Measurements from ENCODE around the gene KRTAP4-7.
"Not testable (repeated sequence)": the region's sequence is repeated elsewhere in the genome, so short reads cannot be mapped to it uniquely, and the experiment has no call there.

KRTAP4-7 gene

GRCh38 chr17:41084100-41084856 is at the start of gene KRTAP4-7:
Gene KRTAP4-7, plus strand, starts transcription at chr17:41084150. Its CDS starts 57 bp downstream, at chr17:41084207.
- in situ Hi-C loops (cut with HindIII; ENCODE audit: low sequenced_read_pairs): not testable (repeated sequence)

- in situ Hi-C loops (cut with HindIII; ENCODE audit: low sequenced_read_pairs): not testable (repeated sequence)
Measured at GRCh38 chr17:41034346-41034935, 49.5 kb upstream of the KRTAP4-7 start, which contains the start of gene KRTAP1-3. Gene KRTAP1-3, minus strand, starts transcription at chr17:41034874. Its CDS starts 53 bp downstream, at chr17:41034821.

GRCh38 chr17:41037853-41038350 is 46.0 kb upstream of the KRTAP4-7 start:
- in situ Hi-C loops (cut with HindIII; ENCODE audit: low sequenced_read_pairs): no loop called here

GRCh38 chr17:41040783-41041571 is 43.0 kb upstream of the KRTAP4-7 start, which contains the start of gene KRTAP1-1:
Gene KRTAP1-1, minus strand, starts transcription at chr17:41041450. Its CDS starts 53 bp downstream, at chr17:41041397.
- in situ Hi-C loops (cut with HindIII; ENCODE audit: low sequenced_read_pairs): not testable (repeated sequence)

- in situ Hi-C loops (cut with HindIII; ENCODE audit: low sequenced_read_pairs): no loop called here
Measured at GRCh38 chr17:41042953-41043352, 41.0 kb upstream of the KRTAP4-7 start.

- in situ Hi-C loops (cut with HindIII; ENCODE audit: low sequenced_read_pairs): not testable (repeated sequence)
Measured at GRCh38 chr17:41046735-41047465, 37.0 kb upstream of the KRTAP4-7 start, which contains the start of gene KRTAP2-1. Gene KRTAP2-1, minus strand, starts transcription at chr17:41047316. Its CDS starts 49 bp downstream, at chr17:41047267.

- in situ Hi-C loops (cut with HindIII; ENCODE audit: low sequenced_read_pairs): no loop called here
Measured at GRCh38 chr17:41048441-41048840, 35.5 kb upstream of the KRTAP4-7 start.

GRCh38 chr17:41049110-41049509 is 34.8 kb upstream of the KRTAP4-7 start:
- in situ Hi-C loops (cut with HindIII; ENCODE audit: low sequenced_read_pairs): no loop called here

GRCh38 chr17:41052566-41052965 is 31.4 kb upstream of the KRTAP4-7 start:
- in situ Hi-C loops (cut with HindIII; ENCODE audit: low sequenced_read_pairs): no loop called here

GRCh38 chr17:41054025-41054424 is 29.9 kb upstream of the KRTAP4-7 start:
- in situ Hi-C loops (cut with HindIII; ENCODE audit: low sequenced_read_pairs): no loop called here

- in situ Hi-C loops (cut with HindIII; ENCODE audit: low sequenced_read_pairs): not testable (repeated sequence)
Measured at GRCh38 chr17:41054556-41054955, 29.4 kb upstream of the KRTAP4-7 start.

GRCh38 chr17:41055130-41055529 is 28.8 kb upstream of the KRTAP4-7 start, which contains the start of gene KRTAP2-2:
Gene KRTAP2-2, minus strand, starts transcription at chr17:41055230. Its CDS starts 19 bp downstream, at chr17:41055211.
- in situ Hi-C loops (cut with HindIII; ENCODE audit: low sequenced_read_pairs): loop anchor here (5.0 kb wide), 1 partner anchor 38 kb away; no protein-coding TSS in a partner anchor

GRCh38 chr17:41057547-41057946 is 26.4 kb upstream of the KRTAP4-7 start:
- in situ Hi-C loops (cut with HindIII; ENCODE audit: low sequenced_read_pairs): loop anchor here (5.0 kb wide), 1 partner anchor 40 kb away; no protein-coding TSS in a partner anchor

- in situ Hi-C loops (cut with HindIII; ENCODE audit: low sequenced_read_pairs): loop anchor here (5.0 kb wide), 1 partner anchor 41 kb away; no protein-coding TSS in a partner anchor
Measured at GRCh38 chr17:41058741-41059140, 25.2 kb upstream of the KRTAP4-7 start.

GRCh38 chr17:41059276-41060051 is 24.5 kb upstream of the KRTAP4-7 start:
- in situ Hi-C loops (cut with HindIII; ENCODE audit: low sequenced_read_pairs): loop anchor here (5.0 kb wide), 1 partner anchor 42 kb away; no protein-coding TSS in a partner anchor

GRCh38 chr17:41060052-41060604 is 23.8 kb upstream of the KRTAP4-7 start, which contains the start of gene KRTAP2-3:
Gene KRTAP2-3, minus strand, starts transcription at chr17:41060114. Its CDS starts 64 bp downstream, at chr17:41060050.
- in situ Hi-C loops (cut with HindIII; ENCODE audit: low sequenced_read_pairs): no loop called here

GRCh38 chr17:41061964-41062363 is 22.0 kb upstream of the KRTAP4-7 start:
- in situ Hi-C loops (cut with HindIII; ENCODE audit: low sequenced_read_pairs): no loop called here

GRCh38 chr17:41063449-41063848 is 20.5 kb upstream of the KRTAP4-7 start:
- in situ Hi-C loops (cut with HindIII; ENCODE audit: low sequenced_read_pairs): no loop called here

GRCh38 chr17:41064301-41064700 is 19.6 kb upstream of the KRTAP4-7 start:
- in situ Hi-C loops (cut with HindIII; ENCODE audit: low sequenced_read_pairs): no loop called here

Data from DLD1 (cell line).